HepG2 (cell line): ENCODE measurements around the gene C5orf58. TPM values are rescaled to one million over a fixed set of nuclear protein-coding genes. Genes with fewer than 3 reads are reported as not detected.

Source experiments
- ATAC-seq: fragments of 200-7000 bp; cut with Tn5 transposase; 3 replicates; pipeline ENCODE4 v1.9.1; 2020; ENCODE audit warnings: mild to moderate bottlenecking, moderate library complexity
- BruUV-seq: library from RNA; stranded (reverse); fragments of 400-500 nt; replicated peaks from 2 replicates; lab custom pipeline; 2021; lab: Mats Ljungman, UMichigan
- CTCF ChIA-PET: fragments of 300-600 bp; formaldehyde crosslinking; extraction: SDS; loops from one replicate; lab custom pipeline; 2021; ENCODE audit warnings: low total read pairs, inconsistent platforms, low intra/inter-chr PET ratio; lab: Yijun Ruan, JAX
- POLR2A ChIA-PET: fragments of 350-600 bp; sonication (Branson Sonifier 250); formaldehyde crosslinking; loops from one replicate; lab custom pipeline; 2020; ENCODE audit warnings: antibody characterized with exemption, inconsistent platforms; lab: Yijun Ruan, JAX
- DNase-seq: peaks from one replicate; pipeline ENCODE4 v3.0.0-alpha.2; 2015; ENCODE audit warnings: low spot score
- FAIRE-seq: peaks from 3 replicates; lab custom pipeline; 2011; peaks lifted over from hg19 to GRCh38; lab: Jason Lieb, UNC
- H2AFZ ChIP-seq: one replicate; pipeline ENCODE4 v1.6.1; 2011; ENCODE audit warnings: low read length, inconsistent platforms
- H3K27ac ChIP-seq: fragments of 300-600 bp; 3 replicates; pipeline ENCODE4 v1.8.0; 2011; ENCODE audit warnings: mixed run types, mild to moderate bottlenecking, mixed read lengths, low read length, inconsistent platforms; ENCODE audit not compliant: insufficient read depth; ENCODE audit errors: extremely low read length
- H3K27me3 ChIP-seq, 2 experiments: fragments of 200-600 bp in 1 of 2; 2 replicates in 1 of 2; 3 replicates in 1 of 2; pipeline versions ENCODE4 v1.6.0 to v1.8.0; 2011; ENCODE audit warnings: low read length in 2 of 2, mild to moderate bottlenecking in 2 of 2, moderate library complexity in 2 of 2, inconsistent platforms in 1 of 2; ENCODE audit not compliant: insufficient read depth in 2 of 2, control insufficient read depth in 1 of 2
- H3K36me3 ChIP-seq, 2 experiments: fragments of 200-600 bp in 1 of 2; replicated peaks in 1 of 2; 2 replicates in 1 of 2; 3 replicates in 1 of 2; pipeline versions ENCODE4 v1.5.1 to v1.8.0; 2011; ENCODE audit warnings: low read length in 2 of 2, inconsistent platforms in 1 of 2; ENCODE audit not compliant: insufficient read depth in 2 of 2, control insufficient read depth in 1 of 2
- H3K4me1 ChIP-seq: 2 replicates; pipeline ENCODE4 v1.5.1; 2012; ENCODE audit warnings: low read length, inconsistent platforms; ENCODE audit not compliant: insufficient read depth
- H3K4me2 ChIP-seq: 2 replicates; pipeline ENCODE4 v1.6.0; 2011; ENCODE audit warnings: low read depth, low read length, inconsistent platforms
- H3K4me3 ChIP-seq, 3 experiments: fragments of 200-600 bp in 1 of 3; sonication (generic), shearing (Covaris generic) in 1 of 3; replicated peaks in 1 of 3; 2 replicates each; pipeline ENCODE4 v1.5.1; 2011 to 2016; ENCODE audit warnings: low read length in 3 of 3, inconsistent platforms in 2 of 3, low read depth in 2 of 3, mild to moderate bottlenecking in 2 of 3, control low read depth in 1 of 3, mixed read lengths in 1 of 3; ENCODE audit not compliant: insufficient read depth in 1 of 3
- H3K79me2 ChIP-seq: one replicate; pipeline ENCODE4 v1.6.1; 2011; ENCODE audit warnings: low read length, inconsistent platforms; ENCODE audit not compliant: insufficient read depth
- H3K9ac ChIP-seq: 2 replicates; pipeline ENCODE4 v1.6.0; 2011; ENCODE audit warnings: mild to moderate bottlenecking, low read depth, low read length, inconsistent platforms; ENCODE audit not compliant: insufficient read depth
- H3K9me3 ChIP-seq: 2 replicates; pipeline ENCODE4 v1.5.1; 2012; ENCODE audit warnings: mild to moderate bottlenecking, low read length
- H4K20me1 ChIP-seq: 2 replicates; pipeline ENCODE4 v1.6.0; 2011; ENCODE audit warnings: inconsistent platforms, mild to moderate bottlenecking, low read length, moderate library complexity; ENCODE audit not compliant: insufficient read depth
- CBX2 ChIP-seq, 2 experiments: fragments of 200-600 bp in 1 of 2; sonication (generic); formaldehyde crosslinking in 1 of 2; IDR thresholded peaks; 2 replicates each; pipeline versions ENCODE4 v1.7.0 to v1.8.1; 2018 to 2022; ENCODE audit warnings: low read depth in 2 of 2, low read length in 1 of 2, mild to moderate bottlenecking in 1 of 2, missing genetic modification reagents in 1 of 2
- CHD2 ChIP-seq: IDR thresholded peaks from 2 replicates; pipeline ENCODE4 v1.6.1; 2011; ENCODE audit warnings: low read depth, low read length, improper control_type of control experiment
- KMT2B ChIP-seq: IDR thresholded peaks from 2 replicates; pipeline ENCODE4 v1.6.1; 2016; ENCODE audit warnings: missing genetic modification reagents, missing compliant biosample characterization
- MZF1 ChIP-seq: sonication (generic); formaldehyde crosslinking; IDR thresholded peaks from 2 replicates; pipeline ENCODE4 v1.8.1; 2023; ENCODE audit warnings: mild to moderate bottlenecking, missing genetic modification reagents, borderline replicate concordance
- RAD21 ChIP-seq: fragments of 450-650 bp; formaldehyde crosslinking; IDR thresholded peaks from 2 replicates; pipeline ENCODE4 v1.5.0; 2020; ENCODE audit warnings: mild to moderate bottlenecking
- SMAD1 ChIP-seq: sonication (generic); formaldehyde crosslinking; IDR thresholded peaks from 2 replicates; pipeline ENCODE4 v1.4.0; 2020; ENCODE audit warnings: missing genetic modification reagents, low read depth, mild to moderate bottlenecking, borderline replicate concordance
- SP140L ChIP-seq: sonication (generic); formaldehyde crosslinking; IDR thresholded peaks from 2 replicates; pipeline ENCODE4 v1.4.0; 2020; ENCODE audit warnings: missing genetic modification reagents, borderline replicate concordance
- SRY ChIP-seq: sonication (generic); formaldehyde crosslinking; IDR thresholded peaks from 2 replicates; pipeline ENCODE4 v1.8.0; 2022; ENCODE audit warnings: mild to moderate bottlenecking, missing genetic modification reagents
- SUZ12 ChIP-seq: fragments of 150-350 bp; IDR thresholded peaks from 2 replicates; pipeline ENCODE4 v1.6.1; 2014; ENCODE audit warnings: low read depth, low read length
- TBX2 ChIP-seq: sonication (generic); formaldehyde crosslinking; IDR thresholded peaks from 2 replicates; pipeline ENCODE4 v1.5.0; 2020; ENCODE audit warnings: missing genetic modification reagents, mild to moderate bottlenecking, borderline replicate concordance
- THAP11 ChIP-seq: IDR thresholded peaks from 2 replicates; pipeline ENCODE4 v1.6.1; 2016; ENCODE audit warnings: missing biosample characterization, missing genetic modification reagents
- ZNF749 ChIP-seq: sonication (generic); formaldehyde crosslinking; IDR thresholded peaks from 2 replicates; pipeline ENCODE4 v1.8.0; 2022; ENCODE audit warnings: mild to moderate bottlenecking, missing genetic modification reagents, moderate library complexity, borderline replicate concordance
- ZNF878 ChIP-seq: sonication (generic); formaldehyde crosslinking; IDR thresholded peaks from 2 replicates; pipeline ENCODE4 v1.8.1; 2023; ENCODE audit warnings: mild to moderate bottlenecking, missing genetic modification reagents, moderate library complexity
- WGBS: methylation state at CpG from one replicate; pipeline ENCODE4 v1.1.6; 2017; ENCODE audit warnings: low lambda C conversion rate; 5-methylcytosine and 5-hydroxymethylcytosine counted together
- in situ Hi-C: cut with HindIII; loops from 2 replicates; pipeline ENCODE4 v1.10.0; 2017; ENCODE audit warnings: low pct_unique_long_range_greater_than_20kb; ENCODE audit not compliant: extremely low pct_ligation_motif_present
- intact Hi-C: fragments of 100-400 bp; cut with micrococcal nuclease; formaldehyde crosslinking; loops from one replicate; pipeline ENCODE4 v1.10.0; 2022; ENCODE audit not compliant: unreplicated experiment
- polyA plus RNA-seq, 8 experiments: library from polyadenylated mRNA; depleted of rRNA in 3 of 8; stranded (reverse) in 7 of 8; unstranded in 1 of 8; fragments of >200 nt; fragmentation: Illumina TruSeq in 4 of 8; extraction: Trizol in 4 of 8; gene quantifications; 2 replicates each; pipeline versions ENCODE4 v1.2.1 to v1.2.3, GENCODE V29; 2011 to 2016; ENCODE audit warnings: low read depth in 4 of 8, missing spikeins in 1 of 8, mixed read lengths in 1 of 8; ENCODE audit not compliant: insufficient read depth in 1 of 8
- total RNA-seq, 5 experiments: library from RNA; depleted of rRNA; stranded (reverse); fragments of >200 nt; fragmentation: Illumina TruSeq; extraction: Trizol; gene quantifications; 2 replicates each; pipeline ENCODE4 v1.2.3, GENCODE V29; 2016; ENCODE audit warnings: low read depth in 1 of 5
- TF ChIP-seq, protein P1 (sequence below): sonication (generic); formaldehyde crosslinking; IDR thresholded peaks from 2 replicates; pipeline ENCODE4 v1.8.0; 2022; ENCODE audit warnings: mild to moderate bottlenecking, missing genetic modification reagents; ENCODE audit not compliant: insufficient replicate concordance
- TF ChIP-seq, protein P2 (sequence below): sonication (generic); formaldehyde crosslinking; IDR thresholded peaks from 2 replicates; pipeline ENCODE4 v1.4.0; 2020; ENCODE audit warnings: missing genetic modification reagents, borderline replicate concordance
- TF ChIP-seq, protein P3 (sequence below): fragments of 450-650 bp; IDR thresholded peaks from 2 replicates; pipeline ENCODE4 v1.6.1; 2016

Gene C5orf58
- total and polyA plus RNA-seq, 2 of the 13 experiments (the other 11 are each of a cell fraction or from before 2014, with no cell fraction given) = not detected

DNA sequence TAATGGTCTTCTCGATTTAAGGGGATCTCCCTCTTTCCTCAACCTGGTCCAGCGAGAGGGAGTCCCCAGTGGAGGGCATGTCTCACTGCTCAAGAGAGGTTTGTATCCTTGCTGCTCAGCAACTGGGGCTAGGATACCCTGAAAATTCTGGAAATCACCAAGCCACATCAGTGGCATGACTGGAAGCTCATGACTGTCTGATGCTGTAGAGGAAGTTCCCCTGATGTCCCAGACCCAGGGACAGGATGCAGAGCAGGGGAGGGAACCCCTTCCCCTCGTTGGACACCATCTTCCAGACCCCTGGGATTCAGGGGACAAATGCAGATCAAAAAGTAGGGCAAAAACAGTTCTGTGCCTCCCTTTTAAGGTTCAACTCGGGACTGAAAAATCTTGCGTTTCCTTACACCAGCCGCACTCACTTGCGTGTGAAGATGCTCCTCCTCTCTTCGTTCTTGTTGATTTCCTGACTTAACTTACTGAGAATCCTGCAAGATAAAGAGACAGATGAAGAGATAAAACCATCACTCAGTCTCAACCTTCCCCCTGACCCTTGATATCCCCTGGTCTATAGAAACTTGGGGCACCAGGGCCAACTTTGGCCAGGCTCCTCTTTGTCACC is 42.7 kb downstream of the C5orf58 start:
- ChIA-PET POLR2A (no interaction called here), CTCF (no interaction called here)
- Histone ChIP-seq H3K79me2 (no peaks in the 10 kb centered on the region), H3K4me2 (no peak overlapping the region), H3K36me3 (no peaks in the 10 kb centered on the region), H3K27ac (no peak overlapping the region), H3K9me3 (no peaks in the 10 kb centered on the region), H3K4me3 (no peak overlapping the region), H3K9ac (no peak overlapping the region), H3K27me3 (peaks cover 0 to 1% of the 10 kb centered on the region in 2 experiments; a peak in 1 of 5 replicates), H3K4me1 (no peaks in the 10 kb centered on the region), H4K20me1 (no peaks in the 10 kb centered on the region), H2AFZ (no peak overlapping the region)
- in situ Hi-C loops (no loop called here), intact Hi-C loops (no loop called here)
- BruUV-seq = no TSS peak
- FAIRE-seq (no peak), ATAC-seq (no peak), DNase-seq (no peak)
- TF ChIP-seq, protein P1, sequence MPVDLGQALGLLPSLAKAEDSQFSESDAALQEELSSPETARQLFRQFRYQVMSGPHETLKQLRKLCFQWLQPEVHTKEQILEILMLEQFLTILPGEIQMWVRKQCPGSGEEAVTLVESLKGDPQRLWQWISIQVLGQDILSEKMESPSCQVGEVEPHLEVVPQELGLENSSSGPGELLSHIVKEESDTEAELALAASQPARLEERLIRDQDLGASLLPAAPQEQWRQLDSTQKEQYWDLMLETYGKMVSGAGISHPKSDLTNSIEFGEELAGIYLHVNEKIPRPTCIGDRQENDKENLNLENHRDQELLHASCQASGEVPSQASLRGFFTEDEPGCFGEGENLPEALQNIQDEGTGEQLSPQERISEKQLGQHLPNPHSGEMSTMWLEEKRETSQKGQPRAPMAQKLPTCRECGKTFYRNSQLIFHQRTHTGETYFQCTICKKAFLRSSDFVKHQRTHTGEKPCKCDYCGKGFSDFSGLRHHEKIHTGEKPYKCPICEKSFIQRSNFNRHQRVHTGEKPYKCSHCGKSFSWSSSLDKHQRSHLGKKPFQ (CRISPR knock-in tag) = no peak
- TF ChIP-seq, protein P2, sequence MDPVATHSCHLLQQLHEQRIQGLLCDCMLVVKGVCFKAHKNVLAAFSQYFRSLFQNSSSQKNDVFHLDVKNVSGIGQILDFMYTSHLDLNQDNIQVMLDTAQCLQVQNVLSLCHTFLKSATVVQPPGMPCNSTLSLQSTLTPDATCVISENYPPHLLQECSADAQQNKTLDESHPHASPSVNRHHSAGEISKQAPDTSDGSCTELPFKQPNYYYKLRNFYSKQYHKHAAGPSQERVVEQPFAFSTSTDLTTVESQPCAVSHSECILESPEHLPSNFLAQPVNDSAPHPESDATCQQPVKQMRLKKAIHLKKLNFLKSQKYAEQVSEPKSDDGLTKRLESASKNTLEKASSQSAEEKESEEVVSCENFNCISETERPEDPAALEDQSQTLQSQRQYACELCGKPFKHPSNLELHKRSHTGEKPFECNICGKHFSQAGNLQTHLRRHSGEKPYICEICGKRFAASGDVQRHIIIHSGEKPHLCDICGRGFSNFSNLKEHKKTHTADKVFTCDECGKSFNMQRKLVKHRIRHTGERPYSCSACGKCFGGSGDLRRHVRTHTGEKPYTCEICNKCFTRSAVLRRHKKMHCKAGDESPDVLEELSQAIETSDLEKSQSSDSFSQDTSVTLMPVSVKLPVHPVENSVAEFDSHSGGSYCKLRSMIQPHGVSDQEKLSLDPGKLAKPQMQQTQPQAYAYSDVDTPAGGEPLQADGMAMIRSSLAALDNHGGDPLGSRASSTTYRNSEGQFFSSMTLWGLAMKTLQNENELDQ (CRISPR knock-in tag) = no peak
- TF ChIP-seq SRY (CRISPR knock-in tag) (no peak), TBX2 (CRISPR knock-in tag) (no peak), ZNF878 (no peak), SMAD1 (CRISPR knock-in tag) (no peak), RAD21 (no peak), CBX2 (IDR thresholded peaks at IDR 0.05; ENCODE audit: low read depth, low read length) (no peak), CBX2 (CRISPR knock-in tag; IDR thresholded peaks at IDR 0.05; ENCODE audit: low read depth) (no peak), SUZ12 (no peak), SP140L (CRISPR knock-in tag) (no peak), CHD2 (no peak), THAP11 (CRISPR knock-in tag) (no peak), MZF1 (CRISPR knock-in tag) (no peak), KMT2B (CRISPR knock-in tag) (no peak), ZNF749 (CRISPR knock-in tag) (no peak)
- TF ChIP-seq, protein P3, sequence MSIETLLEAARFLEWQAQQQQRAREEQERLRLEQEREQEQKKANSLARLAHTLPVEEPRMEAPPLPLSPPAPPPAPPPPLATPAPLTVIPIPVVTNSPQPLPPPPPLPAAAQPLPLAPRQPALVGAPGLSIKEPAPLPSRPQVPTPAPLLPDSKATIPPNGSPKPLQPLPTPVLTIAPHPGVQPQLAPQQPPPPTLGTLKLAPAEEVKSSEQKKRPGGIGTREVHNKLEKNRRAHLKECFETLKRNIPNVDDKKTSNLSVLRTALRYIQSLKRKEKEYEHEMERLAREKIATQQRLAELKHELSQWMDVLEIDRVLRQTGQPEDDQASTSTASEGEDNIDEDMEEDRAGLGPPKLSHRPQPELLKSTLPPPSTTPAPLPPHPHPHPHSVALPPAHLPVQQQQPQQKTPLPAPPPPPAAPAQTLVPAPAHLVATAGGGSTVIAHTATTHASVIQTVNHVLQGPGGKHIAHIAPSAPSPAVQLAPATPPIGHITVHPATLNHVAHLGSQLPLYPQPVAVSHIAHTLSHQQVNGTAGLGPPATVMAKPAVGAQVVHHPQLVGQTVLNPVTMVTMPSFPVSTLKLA = no peak
- 18% methylated on average over 6 of the region's 8 CpGs for WGBS
